GM20431 (cell line): ENCODE measurements around the gene TEX9.
"Not testable (repeated sequence)": the region's sequence is repeated elsewhere in the genome, so short reads cannot be mapped to it uniquely, and the experiment has no call there.

Experiments
- in situ Hi-C: fragments of 300-500 bp; cut with MseI, MboI; formaldehyde crosslinking; loops from one replicate; pipeline ENCODE4 v1.15.0; 2020; ENCODE audit warnings: low sequenced_read_pairs; ENCODE audit not compliant: unreplicated experiment

The TEX9 gene

GRCh38 chr15:56358604-56359003, 6.6 kb upstream of the TEX9 start:
- in situ Hi-C loops = no loop called here

DNA sequence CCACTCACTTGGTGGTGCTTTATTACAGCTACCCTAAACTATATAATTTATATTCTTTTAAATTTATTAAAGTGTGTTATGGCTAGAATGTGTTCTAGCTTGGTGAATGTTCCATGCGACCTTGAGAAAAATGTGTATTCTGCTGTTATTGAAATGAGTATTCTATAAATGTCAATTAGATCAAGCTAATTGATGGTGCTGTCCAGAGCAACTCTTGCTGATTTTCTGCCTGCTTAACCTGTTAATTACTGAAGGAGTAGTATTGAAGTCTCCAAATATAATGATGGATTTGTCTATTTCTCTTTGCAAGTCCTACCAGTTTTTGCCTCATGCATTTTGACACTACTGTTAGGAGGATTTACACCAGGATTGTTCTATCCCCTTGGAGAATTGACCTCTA, 3.2 kb upstream of the TEX9 start:
- in situ Hi-C loops = no loop called here

DNA sequence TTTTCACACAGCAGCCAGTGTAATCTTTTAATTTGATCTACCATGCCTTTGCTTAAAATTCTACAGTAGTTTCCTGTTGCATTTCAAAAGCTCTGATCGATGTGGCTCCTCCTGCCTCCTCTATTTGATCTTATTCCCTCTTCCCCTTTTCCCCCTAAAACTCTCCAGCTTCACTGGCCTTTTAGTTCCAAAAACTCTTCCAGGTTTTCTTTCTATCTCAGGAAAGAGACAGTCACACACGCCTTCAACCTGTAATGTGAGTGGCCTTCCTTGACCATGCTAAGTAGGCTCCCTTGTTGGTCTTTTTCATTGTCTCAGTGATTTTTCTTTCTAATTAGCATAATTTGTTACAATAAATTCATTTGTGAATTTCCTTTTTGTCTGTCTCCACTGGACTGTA, 985 bp downstream of the TEX9 start:
- in situ Hi-C loops = no loop called here

- in situ Hi-C loops = no loop called here
Measured at GRCh38 chr15:56367156-56367555, 1.9 kb downstream of the TEX9 start.

DNA sequence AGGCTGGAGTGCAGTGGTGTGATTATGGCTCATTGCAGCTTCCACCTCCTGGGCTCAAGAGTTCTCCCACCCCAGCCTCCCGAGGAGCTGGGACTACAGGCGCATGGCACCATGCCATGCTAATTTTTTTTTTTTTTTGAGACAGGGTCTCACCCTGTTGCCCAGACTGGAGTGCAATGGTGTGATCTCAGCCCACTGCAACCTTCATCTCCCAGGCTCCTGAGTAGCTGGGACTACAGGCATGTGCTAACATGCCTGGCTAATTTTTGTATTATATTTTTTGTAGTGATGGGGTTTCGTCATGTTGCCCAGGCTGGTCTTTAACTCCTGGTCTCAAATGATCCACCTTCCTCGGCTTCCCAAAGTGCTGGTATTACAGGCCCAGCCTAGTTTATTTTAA, 4.0 kb downstream of the TEX9 start:
- in situ Hi-C loops = no loop called here

DNA sequence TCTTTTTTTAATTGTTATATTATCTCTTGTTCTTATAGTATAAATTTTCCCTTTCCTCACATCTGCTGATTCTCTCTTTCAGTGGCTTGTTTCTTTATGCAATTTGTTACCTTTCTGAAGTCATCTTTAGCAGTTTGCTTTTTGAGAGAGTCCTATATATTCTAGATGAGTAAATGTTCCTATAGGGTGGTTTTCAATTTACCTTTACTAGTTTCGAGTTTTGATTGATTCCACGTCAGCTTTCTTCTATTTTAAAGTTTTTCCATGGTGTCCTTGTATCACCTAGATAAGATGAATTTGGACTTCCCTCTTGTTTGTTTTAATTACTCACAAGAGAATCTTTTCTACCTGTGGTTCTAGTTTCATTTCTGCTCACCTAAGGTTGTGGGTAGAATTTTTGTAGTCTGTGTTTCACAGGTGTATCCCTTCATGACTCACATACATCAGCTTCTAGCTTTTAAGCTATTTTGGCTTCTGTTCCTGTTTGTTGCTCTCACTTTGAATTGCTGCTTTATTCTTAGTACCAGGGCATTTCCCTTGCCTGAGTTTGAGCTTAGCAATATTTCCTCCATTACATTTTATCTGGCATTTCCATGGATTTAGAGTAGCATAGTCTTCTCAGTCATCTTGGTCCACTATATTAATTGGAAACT, 6.4 kb downstream of the TEX9 start:
- in situ Hi-C loops = no loop called here

GRCh38 chr15:56374693-56375092, 9.5 kb downstream of the TEX9 start:
- in situ Hi-C loops = not testable (repeated sequence)

- in situ Hi-C loops = not testable (repeated sequence)
Measured at GRCh38 chr15:56377822-56378221, 12.6 kb downstream of the TEX9 start.

GRCh38 chr15:56383010-56383409, 17.8 kb downstream of the TEX9 start:
- in situ Hi-C loops = no loop called here

DNA sequence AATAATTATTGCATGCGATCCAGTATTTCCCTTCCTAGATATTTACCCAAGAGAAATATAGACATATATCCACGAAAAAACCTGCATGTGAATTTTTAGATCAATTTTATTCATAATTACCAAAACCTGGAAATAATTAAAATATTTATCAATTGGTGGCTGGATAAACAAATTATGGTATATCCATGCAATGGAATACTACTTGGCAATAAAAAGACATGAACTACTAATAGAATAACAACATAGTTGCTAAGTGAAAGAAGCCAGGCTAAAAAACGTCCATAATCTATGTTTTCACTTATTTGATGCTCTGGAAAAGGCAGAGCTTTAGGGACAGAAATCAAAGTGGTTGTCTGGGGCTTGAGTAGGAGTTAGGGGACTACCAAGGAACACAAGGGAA, 20.7 kb downstream of the TEX9 start:
- in situ Hi-C loops = no loop called here

DNA sequence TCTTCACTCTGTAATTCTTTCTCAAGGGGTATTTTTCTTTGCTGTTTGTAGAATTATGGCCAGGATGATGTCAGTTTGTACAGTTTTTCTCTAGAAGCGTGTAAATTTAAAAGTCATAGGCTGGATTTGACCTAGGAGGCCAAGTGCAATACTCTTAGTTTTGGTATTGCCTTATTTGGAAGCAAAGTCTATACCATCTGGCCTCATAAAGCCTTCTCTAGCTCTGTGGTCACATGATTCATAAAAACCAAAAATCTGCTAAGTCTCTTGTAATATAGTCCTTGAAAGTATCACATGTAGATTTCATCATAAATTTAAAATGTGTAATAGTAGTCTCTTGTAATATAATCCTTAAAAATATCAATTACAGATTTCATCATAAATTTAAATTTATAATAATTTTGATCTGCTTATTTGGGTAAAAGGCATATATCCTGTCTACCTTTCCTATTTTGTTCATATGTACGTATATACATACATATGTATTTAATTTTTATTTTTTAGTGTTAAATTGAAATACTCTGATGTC, 25.6 kb downstream of the TEX9 start:
- in situ Hi-C loops = no loop called here

GRCh38 chr15:56393277-56393676, 28.1 kb downstream of the TEX9 start:
- in situ Hi-C loops = no loop called here

DNA sequence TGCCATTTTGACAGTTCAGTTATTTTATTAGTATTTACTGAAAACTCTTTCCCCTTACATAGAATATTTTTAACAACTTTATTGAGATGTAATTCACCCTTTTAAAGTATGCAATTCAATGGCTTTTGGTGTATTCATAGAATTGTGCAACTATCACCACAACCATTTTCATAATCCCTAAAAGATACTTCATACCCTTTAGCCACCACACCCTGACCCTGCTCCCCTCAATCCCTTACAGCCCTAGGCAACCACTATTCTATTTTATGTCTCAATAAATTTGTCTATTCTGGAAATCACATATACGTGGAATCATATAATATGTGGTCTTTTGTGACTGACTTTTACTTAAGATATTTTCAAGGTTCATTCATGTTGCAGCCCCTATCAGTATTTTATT, 29.7 kb downstream of the TEX9 start:
- in situ Hi-C loops = no loop called here

- in situ Hi-C loops = not testable (repeated sequence)
Measured at GRCh38 chr15:56397325-56397724, 32.1 kb downstream of the TEX9 start.

DNA sequence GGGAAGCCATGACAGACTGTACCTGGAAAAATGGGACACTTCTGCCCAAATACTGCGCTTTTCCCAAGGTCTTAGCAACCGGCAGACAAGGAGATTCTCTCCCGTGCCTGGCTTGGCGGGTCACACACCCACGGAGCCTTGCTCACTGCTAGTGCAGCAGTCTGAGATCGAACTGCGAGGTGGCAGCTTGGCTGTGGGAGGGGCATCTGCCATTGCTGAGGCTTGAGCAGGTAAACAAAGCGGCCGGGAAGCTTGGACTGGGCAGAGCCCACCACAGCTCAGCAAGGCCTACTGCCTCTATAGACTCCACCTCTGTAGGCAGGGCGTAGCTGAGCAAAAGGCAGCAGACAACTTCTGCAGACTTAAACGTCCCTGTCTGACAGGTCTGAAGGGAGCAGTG, 34.0 kb downstream of the TEX9 start:
- in situ Hi-C loops = not testable (repeated sequence)

DNA sequence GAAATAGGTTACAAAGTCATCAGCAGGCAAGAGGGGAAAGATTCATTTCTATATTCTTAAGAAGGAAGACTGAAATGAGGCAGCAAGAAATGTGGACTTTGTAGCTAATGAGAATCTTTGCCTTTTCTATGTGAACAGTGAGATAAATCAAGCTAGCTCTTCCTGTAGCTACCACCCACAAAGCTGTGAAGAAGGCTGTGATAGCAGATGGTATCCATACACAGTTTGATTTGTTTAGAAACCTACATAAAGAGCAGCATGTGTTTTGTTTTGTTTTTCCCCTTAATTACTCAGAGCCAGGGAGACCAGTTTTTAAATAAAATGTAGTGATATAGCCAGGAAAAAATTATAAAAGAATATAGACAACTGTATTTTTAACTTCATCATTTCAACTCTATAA, 45.5 kb downstream of the TEX9 start:
- in situ Hi-C loops = no loop called here

DNA sequence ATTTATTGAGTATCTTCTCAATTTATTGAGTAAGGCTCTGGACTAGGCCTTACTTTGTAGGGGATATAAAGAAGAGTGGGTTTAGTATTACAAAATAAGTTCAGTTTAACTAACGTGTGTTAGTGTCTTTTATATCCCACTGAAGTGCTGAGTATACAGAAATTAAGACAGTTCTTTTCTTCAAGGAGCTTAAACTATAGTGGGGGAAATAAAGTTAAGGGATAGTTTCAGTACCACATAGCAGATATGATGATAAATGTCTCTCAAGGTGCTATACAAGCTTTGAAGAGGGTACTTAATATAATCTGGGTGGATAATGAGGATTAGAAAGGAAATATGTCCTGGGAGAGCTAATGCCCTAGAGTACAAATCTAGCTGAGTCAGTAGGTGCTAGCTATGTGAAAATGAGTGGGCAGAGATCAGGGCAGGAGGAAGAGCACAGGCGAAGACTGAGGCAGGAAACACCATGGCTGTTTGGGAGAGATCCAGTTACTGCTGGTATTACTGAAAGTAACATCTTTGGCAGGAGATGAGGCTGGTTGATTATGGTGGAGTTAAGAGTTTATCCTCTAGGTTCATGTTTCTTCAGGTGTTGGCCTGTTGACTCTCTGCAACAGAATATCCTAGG, 46.0 kb downstream of the TEX9 start:
- in situ Hi-C loops = no loop called here

DNA sequence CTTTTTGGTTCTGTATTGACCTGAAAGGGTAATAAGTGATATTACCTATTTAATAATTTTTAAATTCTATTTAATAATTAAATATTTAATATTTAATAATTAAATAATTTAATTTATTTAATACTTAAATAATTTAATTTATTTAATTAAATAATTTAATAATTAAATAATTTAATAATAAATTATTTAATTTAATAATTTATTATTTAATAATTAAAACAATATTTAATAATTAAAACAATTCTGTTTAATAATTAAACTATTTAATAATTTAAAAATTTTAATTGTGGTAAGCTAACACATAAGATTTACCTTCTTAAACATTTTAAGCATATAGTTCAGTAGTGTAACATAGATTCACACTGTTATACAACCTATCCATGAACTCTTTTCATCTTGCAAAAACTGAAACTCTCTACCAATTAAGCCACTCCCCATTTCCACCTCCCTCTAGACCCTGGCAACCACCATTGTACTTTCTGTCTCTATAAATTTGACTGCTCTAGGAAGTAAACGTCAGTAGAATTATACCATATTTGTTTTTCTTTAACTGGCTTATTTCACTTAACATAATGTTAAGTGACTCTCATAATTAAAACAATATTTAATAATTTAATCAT, 48.0 kb downstream of the TEX9 start:
- in situ Hi-C loops = not testable (repeated sequence)

- in situ Hi-C loops = loop anchor here (10.0 kb wide), 1 partner anchor 170 kb away; no protein-coding TSS in a partner anchor
Measured at GRCh38 chr15:56425276-56425675, 60.0 kb downstream of the TEX9 start.

DNA sequence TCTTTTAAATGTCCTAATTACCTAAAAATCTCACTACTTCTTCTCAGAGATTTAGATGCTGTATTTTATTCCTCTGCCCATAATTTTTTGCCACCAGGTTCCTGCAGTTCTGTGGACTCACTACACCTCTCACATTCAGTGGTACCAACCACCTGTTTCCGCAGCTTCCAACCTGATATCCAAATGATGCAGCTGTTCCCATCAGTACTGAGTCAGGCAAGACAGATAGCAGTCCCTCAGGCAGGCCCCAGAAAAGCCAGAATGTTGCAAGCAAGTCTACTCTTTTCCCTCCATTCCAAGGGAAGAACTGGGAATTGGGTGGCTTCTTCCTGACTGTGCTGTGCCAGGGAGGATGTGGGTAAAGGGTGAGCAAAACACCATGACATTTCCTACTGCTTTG, 60.8 kb downstream of the TEX9 start:
- in situ Hi-C loops = loop anchor here (10.0 kb wide), 1 partner anchor 171 kb away; no protein-coding TSS in a partner anchor

DNA sequence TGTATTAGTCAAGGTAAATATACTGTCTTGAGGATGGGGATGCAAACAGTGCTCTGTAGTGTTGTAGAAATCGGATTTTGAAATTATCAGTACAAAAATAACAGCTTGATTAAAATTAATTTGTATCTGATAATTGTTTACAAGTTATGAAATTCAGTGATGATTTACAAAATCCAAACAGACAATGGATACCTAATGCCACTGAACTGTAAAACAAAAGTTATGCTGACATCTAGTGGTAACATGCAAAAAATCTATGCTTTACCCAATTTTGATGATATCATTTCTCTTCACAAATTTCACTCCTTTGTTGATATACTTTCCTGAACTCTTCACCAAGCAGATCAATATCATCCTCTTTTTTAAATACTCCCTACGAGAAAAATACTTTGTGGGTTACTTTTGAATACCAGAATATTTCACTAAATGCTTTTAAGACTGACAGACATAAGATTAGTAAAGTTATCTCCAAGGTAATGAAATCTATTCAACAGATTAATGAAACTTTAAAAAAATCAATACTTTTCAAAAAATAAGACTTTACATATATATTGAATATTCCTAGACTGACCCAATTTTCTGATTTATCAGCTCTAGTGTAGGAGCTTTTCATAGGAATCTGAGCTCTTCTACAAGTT, 63.7 kb downstream of the TEX9 start:
- in situ Hi-C loops = loop anchor here (10.0 kb wide), 1 partner anchor 174 kb away; no protein-coding TSS in a partner anchor
